ENCODE results near the gene MID1IP1. TPM values are rescaled to one million over a fixed set of nuclear protein-coding genes. Genes with fewer than 3 reads are reported as not detected.

MID1IP1 gene
- total and polyA plus RNA-seq, 2 donors from 2014 or later = 21.2 to 76.5 TPM

- no peaks in the 10 kb centered on the region for H3K36me3 ChIP-seq (ENCODE audit: control insufficient read depth in 2 of 3, insufficient read depth in 3 of 3, low read length in 3 of 3)
- no peak for TF ChIP-seq CTCF (IDR thresholded peaks at IDR 0.05; ENCODE audit: borderline replicate concordance, extremely low read depth, insufficient read depth)
- peak overlapping the region; percentile 91 to 92 for H3K27ac ChIP-seq (ENCODE audit: low read depth in 2 of 2, low read length in 2 of 2)
- peak overlapping the region in 2 of 3 donors; percentile 55 to 78 for H3K9ac ChIP-seq (ENCODE audit: low read length in 3 of 3)
- H3K4me3 ChIP-seq (ENCODE audit: low read length in 3 of 3) = peak overlapping the region; percentile 70 to 78 (median 71)
- H3K4me1 ChIP-seq (ENCODE audit: control insufficient read depth in 2 of 3, insufficient read depth in 2 of 3, low read depth in 1 of 3, low read length in 3 of 3) = peaks cover 0 to 6% (median 5%) of the 10 kb centered on the region in 3 donors
- FAIRE-seq (no peak), DNase-seq (no peak)
- H3K27me3 ChIP-seq (ENCODE audit: control insufficient read depth, insufficient read depth, low read length) = no peaks in the 10 kb centered on the region
- intact Hi-C loops (cut with DNase I) = no loop called here
- no peaks in the 10 kb centered on the region for H3K9me3 ChIP-seq (ENCODE audit: control insufficient read depth in 2 of 3, insufficient read depth in 1 of 3, low read length in 3 of 3)
Measured at GRCh38 chrX:38804432-38804681, 3.1 kb downstream of the MID1IP1 start.

- no peaks in the 10 kb centered on the region for H3K27me3 ChIP-seq (ENCODE audit: control insufficient read depth, insufficient read depth, low read length)
- H3K4me1 ChIP-seq (ENCODE audit: control insufficient read depth in 2 of 3, insufficient read depth in 2 of 3, low read depth in 1 of 3, low read length in 3 of 3) = peaks cover 0 to 6% (median 5%) of the 10 kb centered on the region in 3 donors
- no peak for TF ChIP-seq CTCF (IDR thresholded peaks at IDR 0.05; ENCODE audit: borderline replicate concordance, extremely low read depth, insufficient read depth)
- no peaks in the 10 kb centered on the region for H3K36me3 ChIP-seq (ENCODE audit: control insufficient read depth in 2 of 3, insufficient read depth in 3 of 3, low read length in 3 of 3)
- H3K4me3 ChIP-seq (ENCODE audit: low read length in 3 of 3) = peak overlapping the region; percentile 70 to 78 (median 71)
- H3K27ac ChIP-seq (ENCODE audit: low read depth in 2 of 2, low read length in 2 of 2) = peak overlapping the region; percentile 91 to 92
- DNase-seq (peak in 4 of 5 donors; percentile 28 to 80 (median 45)), FAIRE-seq (no peak)
- peak overlapping the region; percentile 42 to 78 (median 55) for H3K9ac ChIP-seq (ENCODE audit: low read length in 3 of 3)
- no peaks in the 10 kb centered on the region for H3K9me3 ChIP-seq (ENCODE audit: control insufficient read depth in 2 of 3, insufficient read depth in 1 of 3, low read length in 3 of 3)
- intact Hi-C loops (cut with DNase I) = no loop called here
Measured at GRCh38 chrX:38804682-38805431, 3.6 kb downstream of the MID1IP1 start.

GRCh38 chrX:38805432-38806389, 4.5 kb downstream of the MID1IP1 start:
- intact Hi-C loops (cut with DNase I) = no loop called here
- Histone ChIP-seq H3K4me1 (ENCODE audit: control insufficient read depth in 2 of 3, insufficient read depth in 2 of 3, low read depth in 1 of 3, low read length in 3 of 3) (peaks cover 0 to 6% (median 5%) of the 10 kb centered on the region in 3 donors), H3K9ac (ENCODE audit: low read length in 3 of 3) (peak overlapping the region in 2 of 3 donors; percentile 42 to 78), H3K27ac (ENCODE audit: low read depth in 2 of 2, low read length in 2 of 2) (peak overlapping the region; percentile 91 to 92), H3K27me3 (ENCODE audit: control insufficient read depth, insufficient read depth, low read length) (no peaks in the 10 kb centered on the region), H3K36me3 (ENCODE audit: control insufficient read depth in 2 of 3, insufficient read depth in 3 of 3, low read length in 3 of 3) (no peaks in the 10 kb centered on the region), H3K9me3 (ENCODE audit: control insufficient read depth in 2 of 3, insufficient read depth in 1 of 3, low read length in 3 of 3) (no peaks in the 10 kb centered on the region), H3K4me3 (ENCODE audit: low read length in 3 of 3) (peak overlapping the region; percentile 70 to 78 (median 74))
- FAIRE-seq (no peak), DNase-seq (peak; percentile 53 to 89 (median 60))
- TF ChIP-seq CTCF (IDR thresholded peaks at IDR 0.05; ENCODE audit: borderline replicate concordance, extremely low read depth, insufficient read depth) = no peak
